HepG2 (cell line): ENCODE data around the gene ZFR2. TPM values are rescaled to one million over a fixed set of nuclear protein-coding genes. Genes with fewer than 3 reads are reported as not detected.
A peak's percentile ranks its signal among the peaks of the same experiment; 100 is the strongest.

ENCODE experiments used
- ATAC-seq: fragments of 200-7000 bp; cut with Tn5 transposase; 3 replicates; pipeline ENCODE4 v1.9.1; 2020; ENCODE audit warnings: mild to moderate bottlenecking, moderate library complexity
- BruUV-seq: library from RNA; stranded (reverse); fragments of 400-500 nt; replicated peaks from 2 replicates; lab custom pipeline; 2021; lab: Mats Ljungman, UMichigan
- CTCF ChIA-PET: fragments of 300-600 bp; formaldehyde crosslinking; extraction: SDS; loops from one replicate; lab custom pipeline; 2021; ENCODE audit warnings: low total read pairs, inconsistent platforms, low intra/inter-chr PET ratio; lab: Yijun Ruan, JAX
- POLR2A ChIA-PET: fragments of 350-600 bp; sonication (Branson Sonifier 250); formaldehyde crosslinking; loops from one replicate; lab custom pipeline; 2020; ENCODE audit warnings: antibody characterized with exemption, inconsistent platforms; lab: Yijun Ruan, JAX
- DNase-seq: peaks from one replicate; pipeline ENCODE4 v3.0.0-alpha.2; 2015; ENCODE audit warnings: low spot score
- FAIRE-seq: peaks from 3 replicates; lab custom pipeline; 2011; peaks lifted over from hg19 to GRCh38; lab: Jason Lieb, UNC
- H2AFZ ChIP-seq: one replicate; pipeline ENCODE4 v1.6.1; 2011; ENCODE audit warnings: low read length, inconsistent platforms
- H3K27ac ChIP-seq: fragments of 300-600 bp; 3 replicates; pipeline ENCODE4 v1.8.0; 2011; ENCODE audit warnings: mixed run types, mild to moderate bottlenecking, mixed read lengths, low read length, inconsistent platforms; ENCODE audit not compliant: insufficient read depth; ENCODE audit errors: extremely low read length
- H3K27me3 ChIP-seq, 2 experiments: fragments of 200-600 bp in 1 of 2; 2 replicates in 1 of 2; 3 replicates in 1 of 2; pipeline versions ENCODE4 v1.6.0 to v1.8.0; 2011; ENCODE audit warnings: low read length in 2 of 2, mild to moderate bottlenecking in 2 of 2, moderate library complexity in 2 of 2, inconsistent platforms in 1 of 2; ENCODE audit not compliant: insufficient read depth in 2 of 2, control insufficient read depth in 1 of 2
- H3K36me3 ChIP-seq, 2 experiments: fragments of 200-600 bp in 1 of 2; replicated peaks in 1 of 2; 2 replicates in 1 of 2; 3 replicates in 1 of 2; pipeline versions ENCODE4 v1.5.1 to v1.8.0; 2011; ENCODE audit warnings: low read length in 2 of 2, inconsistent platforms in 1 of 2; ENCODE audit not compliant: insufficient read depth in 2 of 2, control insufficient read depth in 1 of 2
- H3K4me1 ChIP-seq: 2 replicates; pipeline ENCODE4 v1.5.1; 2012; ENCODE audit warnings: low read length, inconsistent platforms; ENCODE audit not compliant: insufficient read depth
- H3K4me2 ChIP-seq: 2 replicates; pipeline ENCODE4 v1.6.0; 2011; ENCODE audit warnings: low read depth, low read length, inconsistent platforms
- H3K4me3 ChIP-seq, 3 experiments: fragments of 200-600 bp in 1 of 3; sonication (generic), shearing (Covaris generic) in 1 of 3; replicated peaks in 1 of 3; 2 replicates each; pipeline ENCODE4 v1.5.1; 2011 to 2016; ENCODE audit warnings: low read length in 3 of 3, inconsistent platforms in 2 of 3, low read depth in 2 of 3, mild to moderate bottlenecking in 2 of 3, control low read depth in 1 of 3, mixed read lengths in 1 of 3; ENCODE audit not compliant: insufficient read depth in 1 of 3
- H3K79me2 ChIP-seq: one replicate; pipeline ENCODE4 v1.6.1; 2011; ENCODE audit warnings: low read length, inconsistent platforms; ENCODE audit not compliant: insufficient read depth
- H3K9ac ChIP-seq: 2 replicates; pipeline ENCODE4 v1.6.0; 2011; ENCODE audit warnings: mild to moderate bottlenecking, low read depth, low read length, inconsistent platforms; ENCODE audit not compliant: insufficient read depth
- H3K9me3 ChIP-seq: 2 replicates; pipeline ENCODE4 v1.5.1; 2012; ENCODE audit warnings: mild to moderate bottlenecking, low read length
- H4K20me1 ChIP-seq: 2 replicates; pipeline ENCODE4 v1.6.0; 2011; ENCODE audit warnings: inconsistent platforms, mild to moderate bottlenecking, low read length, moderate library complexity; ENCODE audit not compliant: insufficient read depth
- ZNF3 ChIP-seq: IDR thresholded peaks from 2 replicates; pipeline ENCODE4 v1.7.0; 2017; ENCODE audit warnings: inconsistent platforms
- ZNF672 ChIP-seq: sonication (generic); formaldehyde crosslinking; IDR thresholded peaks from 2 replicates; pipeline ENCODE4 v1.8.1; 2022; ENCODE audit warnings: missing genetic modification reagents
- whole genome bisulfite sequencing: methylation state at CpG from one replicate; pipeline ENCODE4 v1.1.6; 2017; ENCODE audit warnings: low lambda C conversion rate; 5-methylcytosine and 5-hydroxymethylcytosine counted together
- in situ Hi-C: cut with HindIII; loops from 2 replicates; pipeline ENCODE4 v1.10.0; 2017; ENCODE audit warnings: low pct_unique_long_range_greater_than_20kb; ENCODE audit not compliant: extremely low pct_ligation_motif_present
- intact Hi-C: fragments of 100-400 bp; cut with micrococcal nuclease; formaldehyde crosslinking; loops from one replicate; pipeline ENCODE4 v1.10.0; 2022; ENCODE audit not compliant: unreplicated experiment
- polyA plus RNA-seq, 8 experiments: library from polyadenylated mRNA; depleted of rRNA in 3 of 8; stranded (reverse) in 7 of 8; unstranded in 1 of 8; fragments of >200 nt; fragmentation: Illumina TruSeq in 4 of 8; extraction: Trizol in 4 of 8; gene quantifications; 2 replicates each; pipeline versions ENCODE4 v1.2.1 to v1.2.3, GENCODE V29; 2011 to 2016; ENCODE audit warnings: low read depth in 4 of 8, missing spikeins in 1 of 8, mixed read lengths in 1 of 8; ENCODE audit not compliant: insufficient read depth in 1 of 8
- total RNA-seq, 5 experiments: library from RNA; depleted of rRNA; stranded (reverse); fragments of >200 nt; fragmentation: Illumina TruSeq; extraction: Trizol; gene quantifications; 2 replicates each; pipeline ENCODE4 v1.2.3, GENCODE V29; 2016; ENCODE audit warnings: low read depth in 1 of 5
- TF ChIP-seq, protein P1 (sequence below), 2 experiments: IDR thresholded peaks; 2 replicates each; pipeline ENCODE4 v1.6.1; 2011 to 2012; ENCODE audit warnings: low read length in 2 of 2, borderline replicate concordance in 1 of 2, low read depth in 1 of 2, mild to moderate bottlenecking in 1 of 2, moderate library complexity in 1 of 2
- TF ChIP-seq, protein P2 (sequence below): sonication (generic); formaldehyde crosslinking; IDR thresholded peaks from 2 replicates; pipeline ENCODE4 v1.5.0; 2020; ENCODE audit warnings: missing genetic modification reagents

ZFR2 gene
- total and polyA plus RNA-seq, 2 of the 13 experiments (the other 11 are each of a cell fraction or from before 2014, with no cell fraction given) = 0.37 to 0.69 TPM

DNA sequence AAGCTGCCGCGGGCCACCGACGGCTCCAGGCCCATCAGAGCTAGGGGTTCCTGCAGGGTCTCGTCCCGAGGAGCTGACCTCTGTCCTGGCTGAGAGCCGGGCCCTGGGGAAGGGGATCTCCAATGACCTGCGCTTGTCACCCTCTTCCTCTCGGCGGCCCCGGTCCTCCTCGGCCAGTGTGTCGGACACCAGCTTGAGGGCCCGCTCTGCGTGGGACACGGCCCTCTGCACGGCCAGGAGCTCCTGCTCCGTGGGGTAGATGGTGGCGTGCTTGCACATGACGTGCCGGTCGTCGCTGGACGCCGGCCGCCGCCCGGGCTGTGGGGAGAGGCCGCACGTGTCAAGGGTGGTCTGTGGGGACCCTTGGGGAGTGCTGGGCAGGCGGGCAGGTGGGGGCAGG, 49.9 kb downstream of the ZFR2 start:
- TF ChIP-seq ZNF672 (CRISPR knock-in tag) = no peak
- TF ChIP-seq, protein P1, sequence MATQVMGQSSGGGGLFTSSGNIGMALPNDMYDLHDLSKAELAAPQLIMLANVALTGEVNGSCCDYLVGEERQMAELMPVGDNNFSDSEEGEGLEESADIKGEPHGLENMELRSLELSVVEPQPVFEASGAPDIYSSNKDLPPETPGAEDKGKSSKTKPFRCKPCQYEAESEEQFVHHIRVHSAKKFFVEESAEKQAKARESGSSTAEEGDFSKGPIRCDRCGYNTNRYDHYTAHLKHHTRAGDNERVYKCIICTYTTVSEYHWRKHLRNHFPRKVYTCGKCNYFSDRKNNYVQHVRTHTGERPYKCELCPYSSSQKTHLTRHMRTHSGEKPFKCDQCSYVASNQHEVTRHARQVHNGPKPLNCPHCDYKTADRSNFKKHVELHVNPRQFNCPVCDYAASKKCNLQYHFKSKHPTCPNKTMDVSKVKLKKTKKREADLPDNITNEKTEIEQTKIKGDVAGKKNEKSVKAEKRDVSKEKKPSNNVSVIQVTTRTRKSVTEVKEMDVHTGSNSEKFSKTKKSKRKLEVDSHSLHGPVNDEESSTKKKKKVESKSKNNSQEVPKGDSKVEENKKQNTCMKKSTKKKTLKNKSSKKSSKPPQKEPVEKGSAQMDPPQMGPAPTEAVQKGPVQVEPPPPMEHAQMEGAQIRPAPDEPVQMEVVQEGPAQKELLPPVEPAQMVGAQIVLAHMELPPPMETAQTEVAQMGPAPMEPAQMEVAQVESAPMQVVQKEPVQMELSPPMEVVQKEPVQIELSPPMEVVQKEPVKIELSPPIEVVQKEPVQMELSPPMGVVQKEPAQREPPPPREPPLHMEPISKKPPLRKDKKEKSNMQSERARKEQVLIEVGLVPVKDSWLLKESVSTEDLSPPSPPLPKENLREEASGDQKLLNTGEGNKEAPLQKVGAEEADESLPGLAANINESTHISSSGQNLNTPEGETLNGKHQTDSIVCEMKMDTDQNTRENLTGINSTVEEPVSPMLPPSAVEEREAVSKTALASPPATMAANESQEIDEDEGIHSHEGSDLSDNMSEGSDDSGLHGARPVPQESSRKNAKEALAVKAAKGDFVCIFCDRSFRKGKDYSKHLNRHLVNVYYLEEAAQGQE (IDR thresholded peaks at IDR 0.05; ENCODE audit: borderline replicate concordance in 1 of 2, low read depth in 1 of 2, low read length in 2 of 2) = no peak
- TF ChIP-seq ZNF3 (CRISPR knock-in tag) = no peak
- TF ChIP-seq, protein P2, sequence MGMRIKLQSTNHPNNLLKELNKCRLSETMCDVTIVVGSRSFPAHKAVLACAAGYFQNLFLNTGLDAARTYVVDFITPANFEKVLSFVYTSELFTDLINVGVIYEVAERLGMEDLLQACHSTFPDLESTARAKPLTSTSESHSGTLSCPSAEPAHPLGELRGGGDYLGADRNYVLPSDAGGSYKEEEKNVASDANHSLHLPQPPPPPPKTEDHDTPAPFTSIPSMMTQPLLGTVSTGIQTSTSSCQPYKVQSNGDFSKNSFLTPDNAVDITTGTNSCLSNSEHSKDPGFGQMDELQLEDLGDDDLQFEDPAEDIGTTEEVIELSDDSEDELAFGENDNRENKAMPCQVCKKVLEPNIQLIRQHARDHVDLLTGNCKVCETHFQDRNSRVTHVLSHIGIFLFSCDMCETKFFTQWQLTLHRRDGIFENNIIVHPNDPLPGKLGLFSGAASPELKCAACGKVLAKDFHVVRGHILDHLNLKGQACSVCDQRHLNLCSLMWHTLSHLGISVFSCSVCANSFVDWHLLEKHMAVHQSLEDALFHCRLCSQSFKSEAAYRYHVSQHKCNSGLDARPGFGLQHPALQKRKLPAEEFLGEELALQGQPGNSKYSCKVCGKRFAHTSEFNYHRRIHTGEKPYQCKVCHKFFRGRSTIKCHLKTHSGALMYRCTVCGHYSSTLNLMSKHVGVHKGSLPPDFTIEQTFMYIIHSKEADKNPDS (CRISPR knock-in tag) = no peak
- H3K27ac ChIP-seq = no peak overlapping the region
- H3K4me3 ChIP-seq = no peak overlapping the region
- H3K79me2 ChIP-seq = no peaks in the 10 kb centered on the region
- no peaks in the 10 kb centered on the region for H4K20me1 ChIP-seq
- H3K9ac ChIP-seq = no peak overlapping the region
- no peak; the same call in 2 of the 3 replicates for ATAC-seq
- intact Hi-C loops = no loop called here
- no peak for DNase-seq
- H3K36me3 ChIP-seq = no peaks in the 10 kb centered on the region
- peaks cover 5 to 61% of the 10 kb centered on the region in 2 experiments for H3K27me3 ChIP-seq
- BruUV-seq = no TSS peak
- FAIRE-seq = no peak
- in situ Hi-C loops = no loop called here
- 65% methylated on average over 16 of the region's 31 CpGs for WGBS
- no peaks in the 10 kb centered on the region for H3K9me3 ChIP-seq
- POLR2A ChIA-PET = no interaction called here
- CTCF ChIA-PET = no interaction called here
- no peaks in the 10 kb centered on the region for H3K4me1 ChIP-seq
- no peak overlapping the region for H2AFZ ChIP-seq
- H3K4me2 ChIP-seq = 0 out of 2 replicates have a peak overlapping the region, but pooled peaks have one; percentile 12
